T-helper 22 cell (primary cell): ENCODE results near the gene CDH26.
"Not testable (repeated sequence)": the region's sequence is repeated elsewhere in the genome, so short reads cannot be mapped to it uniquely, and the experiment has no call there.

Source experiments
- DNase-seq: peaks from one replicate; pipeline ENCODE4 v3.0.0-alpha.2; 2020; ENCODE audit warnings: low read depth

The CDH26 gene

DNA sequence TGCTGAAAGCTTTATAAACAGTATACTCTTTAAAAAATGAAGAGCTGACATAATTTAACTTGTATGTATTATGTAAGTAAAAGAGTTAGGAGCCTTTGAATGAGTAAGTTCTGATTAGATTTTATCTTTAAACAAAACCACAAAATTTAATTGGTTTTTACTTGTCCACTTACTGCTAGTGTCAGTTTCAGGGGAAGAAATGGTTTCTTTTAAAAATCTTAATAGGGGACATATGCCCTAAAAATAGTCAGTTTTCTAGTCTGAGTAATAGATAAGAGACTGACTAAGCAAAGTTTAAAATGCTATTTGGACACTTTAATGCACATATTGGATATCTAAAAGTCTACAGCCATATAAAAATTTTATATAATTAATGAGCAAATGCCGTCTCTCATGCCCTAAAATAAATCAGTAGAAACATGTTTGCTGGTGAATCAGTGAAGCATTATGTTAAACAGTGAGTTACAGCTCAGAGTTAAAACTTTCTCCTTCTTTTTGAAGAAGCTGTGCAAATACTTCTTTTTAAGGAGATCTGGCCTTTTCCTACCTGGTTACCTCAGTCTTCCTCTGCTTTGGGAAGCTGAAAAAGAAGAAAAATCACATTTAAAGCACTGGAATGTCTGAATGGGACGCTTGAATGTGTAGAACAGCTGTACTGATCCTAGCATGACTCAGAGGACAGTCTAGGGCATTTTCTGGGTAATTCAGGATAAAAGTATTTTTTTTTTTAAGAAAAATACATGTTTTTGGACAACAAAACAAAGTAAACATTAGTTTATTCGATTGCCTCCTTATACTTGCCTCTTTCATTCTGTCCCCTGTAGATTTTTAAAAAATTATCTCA, 55.3 kb downstream of the CDH26 start:
- DNase-seq, result no peak

DNA sequence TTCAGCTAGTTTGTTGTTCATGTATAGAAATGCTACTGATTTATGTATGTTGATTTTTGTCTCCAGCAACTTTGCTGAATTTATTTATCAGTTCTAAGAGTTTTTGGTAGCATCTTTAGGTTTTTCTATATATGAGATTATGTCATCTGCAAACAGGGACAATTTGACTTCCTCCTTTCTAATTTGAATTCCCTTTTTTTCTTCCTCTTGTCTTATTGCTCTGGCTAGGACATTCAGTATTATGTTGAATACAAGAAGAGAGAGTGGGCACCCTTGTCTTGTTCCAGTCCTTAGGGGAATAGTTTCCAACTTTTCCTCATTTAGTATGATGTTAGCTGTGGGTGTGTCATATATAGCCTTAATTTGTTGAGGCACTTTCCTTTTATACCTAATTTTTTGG, 58.2 kb downstream of the CDH26 start:
- no peak for DNase-seq

DNA sequence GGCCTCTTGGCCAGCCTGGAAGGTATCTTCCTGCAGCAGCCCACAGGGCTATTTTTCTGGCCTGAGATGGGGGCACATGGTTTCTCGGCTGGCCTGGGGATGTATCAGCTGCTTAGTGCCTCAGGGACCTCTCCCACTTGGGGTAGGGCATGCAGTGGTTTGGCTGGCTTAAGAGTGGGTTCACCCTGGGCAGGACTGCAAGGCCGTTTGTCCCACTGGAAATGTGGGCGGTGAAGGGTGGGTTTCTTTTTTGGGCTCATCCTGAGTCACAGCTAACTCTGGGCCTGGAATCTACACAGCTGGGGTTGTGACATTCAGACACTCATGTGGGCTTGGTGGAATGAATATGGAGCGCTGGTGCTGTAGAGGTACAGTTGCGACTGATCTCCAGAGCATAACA, 62.0 kb downstream of the CDH26 start:
- DNase-seq, result no peak

DNA sequence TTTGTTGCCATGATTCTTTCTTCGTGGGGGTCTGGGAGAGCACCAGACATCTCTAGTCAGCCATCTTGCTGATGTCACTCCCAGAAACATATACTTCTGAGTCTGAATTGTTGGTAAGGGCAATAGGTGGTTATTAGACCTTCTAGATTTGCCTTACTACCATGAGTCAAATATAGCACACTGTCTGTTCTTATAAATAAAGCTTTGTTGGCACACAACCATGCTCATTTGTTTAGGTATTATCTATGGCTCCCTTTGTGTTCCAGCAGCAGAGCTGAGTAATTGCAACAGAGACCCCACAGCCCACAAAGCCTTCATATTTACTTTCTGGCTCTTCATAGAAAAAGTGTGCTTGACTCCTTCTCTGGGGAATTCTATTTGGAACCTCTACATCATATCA, 62.9 kb downstream of the CDH26 start:
- DNase-seq, result no peak

DNA sequence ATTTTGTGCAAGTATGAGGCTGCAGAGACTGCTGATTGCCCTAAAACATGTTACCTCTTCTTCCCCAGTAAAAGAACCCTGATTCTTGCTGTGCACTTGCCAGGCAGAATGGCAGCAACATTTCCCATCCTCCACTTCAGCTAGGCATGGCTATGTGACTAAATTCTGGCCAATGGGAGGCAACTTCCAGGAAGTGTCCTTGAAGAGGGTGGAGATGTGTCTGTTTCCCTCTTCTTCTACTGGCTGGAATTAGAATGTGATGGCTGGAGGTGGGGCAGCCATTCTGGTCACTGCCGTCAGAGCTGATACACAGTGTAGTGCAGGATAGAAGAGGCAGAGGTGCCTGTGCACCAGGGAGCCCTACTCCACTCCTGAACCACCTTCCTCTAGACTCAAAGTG, 64.6 kb downstream of the CDH26 start:
- DNase-seq, result no peak

DNA sequence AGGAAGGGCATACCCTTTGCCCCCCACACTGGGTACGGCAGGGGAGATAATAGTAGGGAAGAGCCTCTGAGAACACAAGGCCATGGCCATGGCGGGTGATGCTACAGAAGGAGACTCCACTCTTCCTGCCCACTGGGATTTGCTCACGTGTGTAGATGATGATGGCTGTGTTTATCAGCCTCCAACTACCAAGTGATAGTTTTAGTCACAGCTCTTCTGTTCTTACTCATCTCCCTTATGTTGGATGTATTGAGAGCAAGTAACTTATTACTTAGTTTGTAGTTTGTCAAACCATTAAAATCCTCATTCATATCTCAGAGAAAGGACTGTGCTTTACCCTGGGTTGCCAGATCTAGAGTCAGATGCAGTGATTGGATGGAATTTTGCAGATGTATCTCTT, 66.0 kb downstream of the CDH26 start:
- DNase-seq, result no peak

DNA sequence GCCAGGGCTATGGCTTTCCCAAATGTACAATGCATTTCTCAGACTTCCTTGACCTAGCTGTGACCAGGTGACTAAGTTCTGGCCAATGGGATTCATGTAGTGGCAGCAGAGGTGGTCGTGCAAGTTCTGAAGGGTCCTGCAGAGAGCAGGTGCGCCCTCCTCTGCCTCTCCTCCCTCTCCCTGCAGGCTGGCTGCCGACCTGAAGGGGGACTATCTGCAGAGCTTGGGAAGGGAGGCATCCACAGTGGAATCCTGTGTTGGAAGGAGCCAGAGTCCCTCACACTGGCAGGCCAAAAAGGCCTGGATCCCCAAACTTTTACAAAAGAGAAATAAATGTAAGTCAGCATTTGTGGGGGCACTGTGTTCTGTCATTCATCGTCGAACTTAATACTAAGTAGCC, 66.6 kb downstream of the CDH26 start:
- DNase-seq, result no peak

DNA sequence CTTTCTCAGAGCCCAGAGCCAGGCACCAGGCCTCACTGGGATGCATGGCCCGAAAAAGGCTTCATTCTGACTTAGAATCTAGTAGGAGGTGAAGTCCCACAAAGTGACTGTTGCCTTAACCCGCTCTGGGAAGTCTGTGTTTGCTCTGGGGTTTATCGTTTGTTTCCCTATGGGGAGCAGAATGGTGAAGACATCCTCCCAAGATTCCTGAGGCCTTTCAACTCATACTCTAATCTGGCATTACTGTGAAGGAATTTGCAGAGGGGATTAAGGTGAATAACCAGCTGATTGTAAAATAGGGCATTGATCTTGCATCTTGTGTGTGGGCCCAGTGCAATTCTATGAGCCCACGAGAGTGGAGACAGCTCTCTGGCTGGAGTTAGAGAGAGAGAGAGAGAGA, 67.8 kb downstream of the CDH26 start:
- no peak for DNase-seq

DNA sequence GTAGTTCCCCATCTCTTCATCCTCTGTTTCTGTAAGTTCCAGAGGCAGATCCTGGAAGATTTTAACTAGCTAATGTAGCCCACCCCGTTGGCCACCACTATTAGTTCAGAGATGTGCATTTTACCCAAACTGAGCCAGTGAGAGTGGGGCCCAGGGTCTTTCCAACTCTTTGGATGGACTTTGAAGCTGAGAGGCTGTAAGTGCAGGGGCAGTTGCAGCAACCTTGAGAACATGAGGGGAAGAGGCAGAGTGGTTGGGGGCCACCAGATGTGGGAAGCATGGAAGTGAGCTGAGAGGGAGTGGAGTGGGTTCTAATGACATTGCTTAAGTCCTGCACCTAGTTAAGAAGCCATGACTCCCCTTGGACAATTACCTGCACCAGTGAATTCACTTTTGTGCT, 72.2 kb downstream of the CDH26 start:
- no peak for DNase-seq

DNA sequence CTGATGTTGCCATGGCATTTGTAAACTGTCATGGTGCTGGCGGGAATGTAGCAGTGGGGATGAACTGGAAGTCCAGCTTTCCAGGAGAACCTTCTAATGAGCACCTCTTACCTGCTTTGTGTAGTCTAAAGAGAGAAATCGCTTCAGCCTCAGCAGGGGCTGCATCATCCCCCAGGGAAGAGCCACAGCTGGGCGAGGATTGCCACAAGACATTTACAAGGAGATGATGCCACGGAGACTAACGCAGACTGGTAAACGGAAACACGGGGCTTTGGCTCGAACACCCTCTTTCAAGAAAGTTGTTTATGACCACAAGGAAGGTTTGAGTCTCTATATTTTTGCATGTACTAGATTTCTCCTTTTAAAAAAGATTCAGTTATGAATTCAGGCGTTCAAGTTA, 72.9 kb downstream of the CDH26 start:
- no peak for DNase-seq

DNA sequence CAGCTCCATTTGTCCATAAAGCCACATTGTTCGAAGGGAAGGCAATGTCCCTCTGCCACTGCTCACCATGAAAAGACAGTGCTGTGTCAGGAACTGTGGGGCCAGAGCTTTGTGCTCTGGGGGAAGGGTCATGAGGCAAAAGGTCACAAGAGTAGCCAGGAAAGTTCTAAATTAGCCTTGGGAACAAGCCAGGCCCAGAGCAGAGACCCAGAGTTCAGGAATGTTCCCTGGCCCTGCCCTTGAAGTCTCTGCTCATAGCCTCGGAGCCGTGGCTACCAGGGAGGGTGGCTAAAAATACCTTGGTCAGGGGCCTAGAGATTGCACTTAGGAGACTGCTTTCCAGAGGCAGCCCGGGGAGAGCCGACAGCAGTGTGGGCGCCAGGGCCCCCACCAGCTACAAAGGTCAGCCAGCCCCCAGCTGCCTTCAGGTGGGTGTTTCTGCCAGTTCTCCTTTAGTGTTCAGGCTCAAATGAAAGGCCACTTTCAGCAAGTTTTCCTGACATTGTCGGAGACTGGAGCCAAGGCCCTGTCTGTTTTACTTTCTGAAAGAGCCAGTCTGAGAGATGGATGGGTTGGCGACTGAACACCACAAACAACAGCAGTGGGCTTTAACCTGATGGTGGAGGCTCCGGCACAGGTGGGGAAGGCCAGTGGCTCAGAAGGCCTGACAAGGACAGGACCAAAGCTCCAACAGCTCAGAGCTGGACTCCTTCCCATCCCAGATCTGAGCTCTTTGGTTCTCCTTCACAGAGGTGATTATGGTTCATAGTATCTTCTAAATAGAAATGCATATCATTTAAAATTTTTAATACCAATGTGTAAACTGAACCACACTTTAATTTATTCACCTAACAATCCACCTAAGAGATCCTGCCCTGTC, 76.2 kb downstream of the CDH26 start:
- DNase-seq, result no peak

DNA sequence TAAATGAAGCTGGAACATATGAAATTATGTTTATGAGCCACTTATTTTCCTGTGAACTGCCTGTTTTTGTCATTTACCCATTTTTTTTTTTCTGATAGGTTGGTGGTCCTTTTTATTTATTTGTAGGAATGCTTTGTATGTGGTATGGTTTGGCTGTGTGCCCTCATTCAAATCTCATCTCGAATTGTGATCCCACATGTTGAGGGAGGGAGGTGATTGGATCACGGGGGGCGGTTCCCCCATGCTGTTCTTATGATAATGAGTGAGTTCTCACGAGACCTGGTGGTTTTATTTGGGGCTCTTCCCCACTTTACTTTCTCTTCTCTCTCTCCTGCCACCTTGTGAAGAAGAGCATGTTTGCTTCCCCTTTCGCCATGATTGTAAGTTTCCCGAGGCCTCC, 77.3 kb downstream of the CDH26 start:
- no peak for DNase-seq

DNA sequence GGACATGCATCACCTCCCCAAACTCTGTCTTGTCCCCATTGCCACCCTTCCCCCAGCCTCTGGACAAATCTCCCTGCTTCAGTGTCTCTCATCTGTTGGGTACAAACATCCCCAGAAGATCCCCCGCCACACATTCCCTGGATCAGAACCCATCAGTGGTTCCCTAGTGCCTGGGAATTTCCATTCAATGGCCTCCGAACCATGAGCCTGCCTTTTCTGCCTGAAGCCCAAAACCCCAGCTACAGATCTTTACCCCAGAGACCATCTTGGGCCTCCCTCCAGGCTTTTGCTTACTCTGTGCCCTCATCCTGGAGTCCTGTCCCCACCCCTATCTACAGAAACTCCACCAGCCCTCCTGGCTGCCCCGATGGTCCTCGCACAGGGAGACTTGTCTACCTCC, 78.1 kb downstream of the CDH26 start:
- no peak for DNase-seq

DNA sequence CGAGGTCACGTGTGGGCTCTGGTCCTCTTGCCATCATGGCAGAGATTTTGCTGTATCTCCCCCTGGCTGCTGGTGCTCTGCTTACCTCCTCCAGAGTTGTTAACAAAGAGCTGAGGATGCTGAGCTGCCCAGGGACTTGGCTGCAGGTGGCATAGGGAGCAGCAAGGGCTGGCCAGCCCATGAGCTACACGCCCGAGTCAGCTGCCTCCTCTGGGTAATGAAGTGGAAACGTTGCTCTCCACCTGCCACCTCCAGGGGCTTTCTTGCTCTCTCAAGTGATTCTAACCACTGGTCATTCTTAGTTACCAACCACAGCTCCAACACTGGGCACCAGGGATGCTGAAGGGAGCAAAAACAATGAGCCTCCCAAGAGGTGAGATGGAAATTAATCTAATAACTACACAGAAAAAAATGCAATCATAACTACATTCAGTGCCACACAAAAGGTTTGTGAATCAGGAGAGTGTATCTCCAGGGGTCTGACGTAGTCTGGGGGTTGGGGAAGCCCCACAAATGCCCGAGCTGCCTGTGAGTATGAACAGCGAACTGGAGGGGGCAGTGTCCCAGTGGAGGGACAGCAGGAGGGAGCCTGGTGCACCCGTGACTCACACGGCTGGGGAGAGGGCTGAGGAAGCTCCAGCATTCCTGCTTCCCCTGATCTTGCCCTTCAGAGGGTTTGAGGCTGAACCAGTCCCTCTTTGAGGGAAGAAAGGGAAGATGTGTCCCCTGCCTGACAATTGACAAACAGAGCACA, 78.7 kb downstream of the CDH26 start:
- no peak for DNase-seq

DNA sequence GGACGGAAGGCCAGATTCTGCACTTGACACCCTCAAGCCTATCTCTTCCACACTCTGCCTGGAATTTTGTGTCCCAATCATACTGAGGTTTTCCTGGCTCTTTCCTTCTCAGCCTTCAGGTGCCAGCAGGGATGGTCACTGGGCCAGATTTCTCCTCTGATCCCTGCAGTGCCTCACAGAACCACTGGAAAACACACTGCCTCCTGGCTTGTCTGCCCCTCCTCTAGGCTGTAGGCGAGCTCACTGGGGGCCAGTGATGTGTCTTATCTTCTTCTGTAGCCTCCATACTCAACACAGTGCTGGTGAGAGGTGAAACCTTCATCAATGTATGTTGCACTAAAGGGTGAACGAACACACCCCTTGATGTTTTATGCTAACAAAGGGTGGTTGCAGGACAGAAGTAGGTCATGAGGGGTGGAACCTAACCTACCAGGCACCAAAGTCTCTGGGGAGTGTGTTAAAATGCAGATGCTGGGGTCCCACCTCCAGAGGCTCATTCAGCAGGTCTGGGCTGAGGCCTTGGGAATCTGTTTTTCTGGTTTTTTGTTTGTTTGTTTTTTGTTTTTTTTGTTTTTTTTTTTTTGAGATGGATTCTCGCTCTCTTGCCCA, 80.3 kb downstream of the CDH26 start:
- DNase-seq, result no peak

DNA sequence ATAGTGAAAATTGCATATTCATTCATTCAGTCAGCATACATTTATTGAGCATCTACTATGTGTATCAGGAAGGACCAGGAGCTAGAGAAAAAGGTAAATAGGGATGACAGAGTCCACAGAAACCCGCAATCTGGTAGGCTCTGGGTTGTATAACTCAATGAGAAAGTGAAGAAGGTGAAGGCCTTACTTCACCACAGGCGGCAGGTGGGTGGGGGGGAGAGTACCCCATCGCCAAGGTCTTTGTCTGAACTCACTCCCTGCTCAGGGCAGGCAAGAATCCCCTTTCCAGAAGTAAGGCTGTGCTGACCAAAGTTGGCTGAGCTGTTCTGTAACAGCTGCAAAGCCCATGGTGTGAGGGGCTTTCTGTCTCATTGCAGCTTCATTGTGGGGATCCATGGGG, 81.3 kb downstream of the CDH26 start:
- DNase-seq, result no peak

DNA sequence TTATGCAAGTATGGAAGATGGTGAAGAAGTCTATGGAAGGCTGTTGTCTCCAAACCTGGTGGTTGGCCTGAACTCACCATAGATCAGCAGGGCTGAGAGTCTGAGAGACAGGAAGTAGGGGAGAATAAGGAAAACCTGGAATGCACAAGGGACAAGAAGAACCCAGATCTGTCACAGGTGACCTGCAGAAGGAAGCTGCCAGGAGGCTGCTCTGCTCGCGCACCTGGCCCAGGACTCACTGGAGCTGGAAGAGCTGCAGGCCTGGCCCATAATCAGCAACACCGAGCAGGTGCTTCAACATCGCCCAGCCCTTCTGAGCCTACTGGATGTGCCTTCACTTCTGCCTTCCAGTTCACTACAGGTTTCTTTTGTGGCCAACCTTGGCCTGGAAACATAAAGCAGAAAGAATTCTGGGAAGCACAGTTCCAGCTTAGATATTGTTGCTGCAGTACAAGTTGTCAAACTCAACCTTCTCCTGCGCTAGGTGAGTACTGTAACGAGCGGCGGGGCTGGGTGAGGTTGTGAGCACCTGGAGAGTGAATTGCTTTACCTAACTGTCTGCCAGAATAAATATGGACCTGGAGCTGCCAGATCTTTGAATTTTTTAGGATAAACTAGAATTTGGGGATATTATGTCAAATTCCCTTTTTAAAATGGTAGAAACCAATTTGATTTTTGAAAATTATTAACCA, 82.4 kb downstream of the CDH26 start:
- DNase-seq, result no peak

DNA sequence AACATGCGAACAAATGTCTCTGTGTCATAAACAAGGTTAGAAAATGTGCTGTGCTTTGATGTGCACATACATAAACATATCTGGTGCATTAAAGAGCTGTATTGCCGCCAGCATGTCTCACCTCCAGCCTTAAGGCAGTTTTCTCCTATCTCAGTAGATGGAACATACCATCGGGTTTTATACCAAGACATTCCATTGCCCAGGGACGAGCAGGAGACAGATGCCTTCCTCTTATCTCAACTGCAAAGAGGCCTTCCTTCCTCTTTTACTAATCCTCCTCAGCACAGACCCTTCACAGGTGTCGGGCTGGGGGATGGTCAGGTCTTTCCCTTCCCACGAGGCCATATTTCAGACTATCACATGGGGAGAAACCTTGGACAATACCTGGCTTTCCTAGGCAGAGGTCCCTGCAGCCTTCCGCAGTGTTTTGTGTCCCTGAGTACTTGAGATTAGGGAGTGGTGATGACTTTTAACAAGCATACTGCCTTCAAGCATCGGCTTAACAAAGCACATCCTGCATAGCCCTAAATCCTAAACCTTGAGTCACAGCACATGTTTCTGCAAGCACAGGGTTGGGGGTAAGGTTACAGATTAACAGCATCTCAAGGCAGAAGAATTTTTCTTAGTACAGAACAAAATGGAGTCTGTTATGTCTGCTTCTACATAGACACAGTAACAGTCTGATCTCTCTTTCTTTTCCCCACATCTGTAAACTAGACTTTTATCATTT, 83.4 kb downstream of the CDH26 start:
- DNase-seq, result not testable (repeated sequence)

DNA sequence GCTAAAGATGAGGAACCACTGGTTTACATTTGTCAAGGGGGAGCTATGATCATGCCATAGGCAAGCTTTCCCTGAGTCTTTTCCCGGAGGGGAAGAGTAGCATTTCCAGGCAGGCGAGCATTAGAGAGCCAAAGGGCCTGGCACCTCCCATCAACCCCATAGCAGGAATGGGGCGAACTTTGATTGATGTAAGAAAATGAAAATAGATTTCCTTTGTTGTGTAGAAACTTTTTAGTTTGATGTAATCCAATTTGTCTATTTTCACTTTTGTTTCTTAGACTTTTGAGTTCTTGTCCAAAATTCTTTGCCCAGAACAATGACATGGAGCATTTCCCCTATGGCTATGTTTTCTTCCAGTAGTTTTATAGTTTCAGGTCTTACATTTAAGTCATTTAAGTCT, 85.2 kb downstream of the CDH26 start:
- DNase-seq, result no peak

DNA sequence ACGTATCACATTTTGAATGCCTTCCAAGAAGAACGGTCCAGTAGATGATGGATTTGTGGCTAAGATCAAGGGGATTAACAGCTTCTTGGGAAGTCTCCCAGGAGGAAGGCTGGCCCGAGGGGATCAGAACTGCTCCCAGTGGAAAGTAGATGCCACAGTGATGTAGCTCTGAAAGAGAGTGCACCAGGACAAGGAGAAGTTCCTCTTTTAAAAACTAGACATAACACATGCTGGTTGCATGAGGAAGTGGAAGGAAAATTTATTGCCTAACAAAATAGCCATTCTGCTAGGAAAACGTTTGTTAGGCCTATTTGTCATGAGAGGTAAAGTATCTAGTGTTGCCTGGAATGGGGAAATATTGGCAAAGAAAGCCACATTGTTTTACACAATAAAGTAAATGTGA, 87.8 kb downstream of the CDH26 start:
- DNase-seq, result no peak

DNA sequence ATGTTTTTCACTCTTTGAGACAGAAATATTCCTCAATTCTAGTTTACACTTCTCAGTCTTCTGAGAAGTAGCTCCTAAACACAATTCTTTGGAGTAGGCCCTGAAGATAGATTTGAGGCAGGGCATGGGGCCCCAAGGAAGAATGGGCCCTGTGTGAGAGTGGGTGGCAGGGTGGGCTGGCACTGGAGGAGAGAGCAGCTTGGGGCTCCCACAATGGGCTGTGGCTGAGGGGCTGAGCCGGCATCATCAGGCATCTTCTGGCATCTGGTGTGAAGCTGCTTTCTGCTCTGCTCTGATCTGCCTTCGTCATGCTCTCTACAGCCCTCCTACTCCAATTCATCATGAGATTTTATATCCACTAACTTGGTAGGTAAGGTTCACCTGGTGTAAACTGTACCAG, 88.2 kb downstream of the CDH26 start:
- DNase-seq, result no peak
